ENCODE data around the gene GMPR. TPM values are rescaled to one million over a fixed set of nuclear protein-coding genes. Genes with fewer than 3 reads are reported as not detected.

The GMPR gene
- total RNA-seq (10 to 100 TPM in 6 of 7 donors, 1 to 10 TPM in 1; 9.6 to 37.4 (median 14.0) TPM), polyA plus RNA-seq (10 to 100 TPM in 1 of 3 donors, 1 to 10 TPM in 2; 5.4 to 16.3 (median 6.6) TPM)
- long read RNA-seq, donor 1, transcript GMPR-201 (9 exons, 1,515 nt), result major isoform, 23 of 43 reads
- long read RNA-seq, donor 1, transcript GMPR-202 (2 exons, 793 nt), result minor isoform, 15 of 43 reads
- long read RNA-seq, donor 1, partial matches to known transcripts, result 5 of 43 reads
- long read RNA-seq, donor 1, other reads (novel, unspliced or antisense), result 0 of 43 reads
- long read RNA-seq, donor 2, transcript GMPR-202 (2 exons, 793 nt), result minor isoform, 10 of 23 reads
- long read RNA-seq, donor 2, transcript GMPR-201 (9 exons, 1,515 nt), result major isoform, 13 of 23 reads
- long read RNA-seq, donor 2, partial matches to known transcripts, result 0 of 23 reads
- long read RNA-seq, donor 2, other reads (novel, unspliced or antisense), result 0 of 23 reads

DNA sequence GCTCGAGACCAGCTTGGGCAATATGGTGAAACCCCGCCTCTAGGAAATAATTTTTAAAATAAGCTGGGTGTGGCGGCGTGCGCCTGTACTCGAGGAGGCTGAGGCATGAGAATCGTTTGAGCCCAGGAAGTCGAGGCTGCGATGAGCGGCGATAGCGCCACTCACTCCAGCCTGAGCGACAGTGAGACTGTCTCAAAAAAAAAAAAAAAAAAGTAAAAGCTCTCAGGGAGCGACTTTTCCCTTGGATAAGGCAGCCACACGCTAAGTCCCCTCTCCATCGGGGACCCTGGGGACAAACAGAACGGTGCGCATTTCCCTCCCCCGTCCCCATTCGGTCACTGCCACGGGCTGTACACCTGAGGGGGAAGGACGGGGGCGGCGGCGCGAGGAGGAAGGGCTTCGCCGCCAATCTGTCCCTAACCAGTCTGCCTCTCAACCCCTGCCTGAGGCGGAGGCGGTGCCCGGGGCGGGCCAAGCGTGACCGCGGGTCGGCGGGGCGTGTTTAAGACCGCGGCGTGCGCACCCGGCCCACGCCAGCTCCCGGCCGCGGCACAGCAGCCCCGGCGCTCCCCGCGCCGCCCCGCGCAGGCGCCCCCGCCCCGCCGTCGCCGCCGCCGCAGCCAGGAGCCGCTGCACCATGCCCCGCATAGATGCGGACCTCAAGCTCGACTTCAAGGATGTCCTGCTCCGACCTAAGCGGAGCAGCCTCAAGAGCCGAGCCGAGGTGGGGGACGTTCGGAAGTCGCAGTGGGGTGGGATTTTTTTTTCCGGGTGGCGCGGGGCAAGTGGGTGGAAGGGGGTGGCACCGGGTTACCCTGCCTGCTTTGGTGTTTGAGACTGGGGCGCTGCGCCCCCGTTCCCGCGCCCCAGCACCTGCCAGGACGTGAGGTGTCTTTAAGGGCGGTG lies at the start of gene GMPR:
Gene GMPR, plus strand, starts transcription at position 531 of the 906 bp plus-strand sequence. Its CDS starts 107 bp downstream, at position 638.
- H3K27ac ChIP-seq, result peak within 1 kb of the TSS; percentile 26 to 81 (median 68)
- H3K9me3 ChIP-seq, result no peaks in the 10 kb centered on the region
- 1 to 10% (median 3%) methylated on average over 36 to 84 of the region's 84 CpGs for WGBS, 5 donors
- H3K36me3 ChIP-seq, result no peaks in the 10 kb centered on the region
- H3K27me3 ChIP-seq (replicated peaks in 1 of 7), result peaks cover 0 to 21% (median 0%) of the 10 kb centered on the region in 7 donors
- peak within 1 kb of the TSS; percentile 35 to 85 (median 60) for H3K4me3 ChIP-seq
- TF ChIP-seq, protein P1, sequence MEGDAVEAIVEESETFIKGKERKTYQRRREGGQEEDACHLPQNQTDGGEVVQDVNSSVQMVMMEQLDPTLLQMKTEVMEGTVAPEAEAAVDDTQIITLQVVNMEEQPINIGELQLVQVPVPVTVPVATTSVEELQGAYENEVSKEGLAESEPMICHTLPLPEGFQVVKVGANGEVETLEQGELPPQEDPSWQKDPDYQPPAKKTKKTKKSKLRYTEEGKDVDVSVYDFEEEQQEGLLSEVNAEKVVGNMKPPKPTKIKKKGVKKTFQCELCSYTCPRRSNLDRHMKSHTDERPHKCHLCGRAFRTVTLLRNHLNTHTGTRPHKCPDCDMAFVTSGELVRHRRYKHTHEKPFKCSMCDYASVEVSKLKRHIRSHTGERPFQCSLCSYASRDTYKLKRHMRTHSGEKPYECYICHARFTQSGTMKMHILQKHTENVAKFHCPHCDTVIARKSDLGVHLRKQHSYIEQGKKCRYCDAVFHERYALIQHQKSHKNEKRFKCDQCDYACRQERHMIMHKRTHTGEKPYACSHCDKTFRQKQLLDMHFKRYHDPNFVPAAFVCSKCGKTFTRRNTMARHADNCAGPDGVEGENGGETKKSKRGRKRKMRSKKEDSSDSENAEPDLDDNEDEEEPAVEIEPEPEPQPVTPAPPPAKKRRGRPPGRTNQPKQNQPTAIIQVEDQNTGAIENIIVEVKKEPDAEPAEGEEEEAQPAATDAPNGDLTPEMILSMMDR (IDR thresholded peaks at IDR 0.05 in 8 of 11, conservative IDR thresholded peaks at IDR 0.05 in 3 of 11), result no peak
- TF ChIP-seq POLR2A (IDR thresholded peaks at IDR 0.05) (no peak), POLR2AphosphoS5 (IDR thresholded peaks at IDR 0.05) (peak; percentile 26 to 80 (median 78))
- intact Hi-C loops (cut with DNase I; ENCODE audit: low total_unique reads), result no loop called here
- peaks cover 16 to 56% (median 38%) of the 10 kb centered on the region in 6 donors for H3K4me1 ChIP-seq
- peak; percentile 90 for DNase-seq

DNA sequence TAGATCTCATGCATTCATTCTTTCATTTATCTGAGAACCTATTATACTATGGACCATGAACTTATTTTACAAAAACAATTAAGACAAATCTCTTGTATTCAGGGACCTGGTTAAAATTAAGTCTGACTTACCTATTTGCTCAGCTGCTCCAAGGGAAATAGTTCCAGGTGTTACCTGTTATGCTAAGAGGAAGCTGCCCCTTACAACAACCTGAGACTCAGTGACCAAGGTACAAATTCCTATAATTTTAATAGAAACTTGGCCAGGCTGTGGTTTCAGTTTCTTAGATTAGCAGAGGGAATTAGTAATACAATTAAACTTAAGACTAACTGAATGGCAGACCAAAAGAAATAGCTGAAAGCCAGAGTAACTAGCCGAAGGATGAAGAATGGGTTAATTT lies 48.2 kb upstream of the GMPR start:
- Histone ChIP-seq H3K27ac (no peak overlapping the region), H3K4me3 (no peak overlapping the region), H3K9me3 (no peaks in the 10 kb centered on the region), H3K4me1 (no peaks in the 10 kb centered on the region), H3K36me3 (no peaks in the 10 kb centered on the region), H3K27me3 (replicated peaks in 1 of 7) (peaks cover 0 to 11% (median 0%) of the 10 kb centered on the region in 7 donors)
- 79 to 96% (median 92%) methylated on average over 1 of the region's 1 CpG for WGBS, 5 donors
- TF ChIP-seq POLR2A (IDR thresholded peaks at IDR 0.05) (no peak), POLR2AphosphoS5 (IDR thresholded peaks at IDR 0.05) (no peak)
- TF ChIP-seq, protein P1 (IDR thresholded peaks at IDR 0.05 in 8 of 11, conservative IDR thresholded peaks at IDR 0.05 in 3 of 11), result no peak
- no peak for DNase-seq
- intact Hi-C loops (cut with DNase I; ENCODE audit: low total_unique reads), result no loop called here

DNA sequence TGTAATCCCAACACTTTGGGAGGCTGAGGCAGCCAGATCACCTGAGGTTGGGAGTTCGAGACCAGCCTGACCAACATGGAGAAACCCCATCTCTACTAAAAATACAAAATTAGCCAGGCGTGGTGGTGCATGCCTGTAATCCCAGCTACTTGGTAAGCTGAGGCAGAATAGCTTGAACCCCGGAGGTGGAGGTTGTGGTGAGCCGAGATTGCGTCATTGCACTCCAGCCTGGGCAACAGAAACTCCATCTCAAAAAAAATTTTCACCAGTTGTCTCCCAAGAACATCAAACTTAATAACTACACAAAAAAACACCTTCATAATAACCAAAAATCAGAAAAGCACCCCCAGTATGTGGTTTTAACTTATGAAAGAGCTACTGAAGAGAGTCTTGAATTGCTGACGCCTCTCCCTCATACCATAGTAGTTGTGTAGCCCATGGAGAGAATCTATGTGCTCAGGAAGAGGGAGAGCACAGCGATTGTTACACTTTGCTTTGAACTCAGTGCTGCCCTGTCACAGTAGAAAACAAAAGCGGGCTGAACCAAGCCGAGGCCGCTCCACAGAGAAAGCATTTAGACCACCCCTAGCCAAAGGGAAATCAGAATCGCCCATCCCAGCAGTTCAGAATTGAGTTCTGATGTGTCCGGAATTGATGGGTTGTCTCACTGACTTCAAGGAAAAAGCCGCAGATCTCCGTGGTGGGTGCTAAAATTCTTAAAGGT lies 42.0 kb upstream of the GMPR start:
- Histone ChIP-seq H3K4me3 (no peak overlapping the region), H3K4me1 (peaks cover 0 to 3% (median 0%) of the 10 kb centered on the region in 6 donors), H3K9me3 (no peaks in the 10 kb centered on the region), H3K27me3 (replicated peaks in 1 of 7) (peaks cover 0 to 17% (median 0%) of the 10 kb centered on the region in 7 donors), H3K36me3 (no peaks in the 10 kb centered on the region), H3K27ac (no peak overlapping the region)
- TF ChIP-seq, protein P1 (IDR thresholded peaks at IDR 0.05 in 8 of 11, conservative IDR thresholded peaks at IDR 0.05 in 3 of 11), result no peak
- no peak for TF ChIP-seq POLR2A (IDR thresholded peaks at IDR 0.05)
- no peak for TF ChIP-seq POLR2AphosphoS5 (IDR thresholded peaks at IDR 0.05)
- intact Hi-C loops (cut with DNase I; ENCODE audit: low total_unique reads), result no loop called here
- no peak for DNase-seq
- WGBS, 5 donors, result 84 to 91% (median 88%) methylated on average over 14 of the region's 14 CpGs
